ENCODE measurements around the gene CHCHD6.
A peak's percentile ranks its signal among the peaks of the same experiment; 100 is the strongest.

Gene CHCHD6

GRCh38 chr3:126766653-126767052, 62.6 kb downstream of the CHCHD6 start:
- Histone ChIP-seq H3K79me1 (ENCODE audit: low read depth, low read length) (no peaks in the 10 kb centered on the region), H3K18ac (ENCODE audit: low read length) (peak overlapping the region; percentile 80), H2BK120ac (ENCODE audit: low read depth, low read length) (no peak overlapping the region), H3K9me3 (replicated peaks in 1 of 2; ENCODE audit: control insufficient read depth in 2 of 2, insufficient read depth in 1 of 2, low read depth in 1 of 2, low read length in 2 of 2) (peaks cover 2 to 9% of the 10 kb centered on the region in 2 donors), H3K4me3 (ENCODE audit: low read length in 2 of 2) (peak overlapping the region in 1 of 2 donors; percentile 40), H3K4ac (ENCODE audit: low read length) (no peak overlapping the region), H4K8ac (ENCODE audit: low read depth, low read length) (no peak overlapping the region), H3K23ac (ENCODE audit: low read depth, low read length, poor library complexity) (no peak overlapping the region), H3K9ac (ENCODE audit: low read depth, low read length, poor library complexity) (no peak overlapping the region), H3K36me3 (replicated peaks in 1 of 2; ENCODE audit: control insufficient read depth in 2 of 2, insufficient read depth in 2 of 2, low read length in 2 of 2) (peaks cover 2 to 10% of the 10 kb centered on the region in 2 donors), H3K4me1 (ENCODE audit: control insufficient read depth in 2 of 2, insufficient read depth in 1 of 2, low read depth in 1 of 2, low read length in 2 of 2) (no peaks in the 10 kb centered on the region), H2BK12ac (ENCODE audit: low read length) (no peak overlapping the region), H2BK5ac (ENCODE audit: low read length) (no peak overlapping the region), H3K27ac (replicated peaks; ENCODE audit: low read length) (no peak overlapping the region), H4K91ac (ENCODE audit: low read depth, low read length, poor library complexity) (no peak overlapping the region), H2AFZ (ENCODE audit: low read length) (no peak overlapping the region), H3K27me3 (ENCODE audit: control insufficient read depth in 3 of 3, insufficient read depth in 3 of 3, low read depth in 1 of 3, low read length in 3 of 3) (no peaks in the 10 kb centered on the region), H3K4me2 (ENCODE audit: insufficient read depth, low read length, poor library complexity, severe bottlenecking) (no peak overlapping the region), H2AK5ac (ENCODE audit: low read depth, low read length) (no peak overlapping the region), H3K14ac (ENCODE audit: low read length) (no peak overlapping the region), H2BK15ac (ENCODE audit: low read length) (no peak overlapping the region)
- DNase-seq (ENCODE audit: low spot score), result no peak
- no CpG with 5 or more reads among the region's 7 CpGs for WGBS, 2 donors (ENCODE audit: extremely low coverage in 2 of 2, insufficient read length in 2 of 2, insufficient replicate concordance in 1 of 2)

DNA sequence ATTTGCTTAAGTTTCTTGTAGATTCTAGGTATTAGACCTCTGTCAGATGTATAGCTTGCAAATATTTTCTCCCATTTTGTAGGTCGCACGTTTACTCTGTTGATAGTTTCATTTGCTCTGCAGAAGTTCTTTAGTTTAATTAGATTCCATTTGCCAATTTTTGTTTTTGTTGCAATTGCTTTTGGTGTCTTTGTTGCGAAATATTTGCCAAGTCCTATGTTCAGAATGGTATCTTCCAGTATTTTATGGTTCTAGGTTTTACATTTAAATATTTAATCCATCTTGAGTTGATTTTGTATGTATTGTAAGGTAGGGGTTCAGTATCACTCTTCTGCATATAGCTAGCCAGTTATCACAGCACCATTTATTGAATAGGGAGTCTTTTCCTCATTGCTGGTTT, 64.9 kb downstream of the CHCHD6 start:
- Histone ChIP-seq H2BK120ac (ENCODE audit: low read depth, low read length) (no peak overlapping the region), H3K4me3 (ENCODE audit: low read length in 2 of 2) (no peak overlapping the region), H4K91ac (ENCODE audit: low read depth, low read length, poor library complexity) (no peak overlapping the region), H3K18ac (ENCODE audit: low read length) (no peak overlapping the region), H2BK5ac (ENCODE audit: low read length) (no peak overlapping the region), H3K4me2 (ENCODE audit: insufficient read depth, low read length, poor library complexity, severe bottlenecking) (no peak overlapping the region), H2AFZ (ENCODE audit: low read length) (no peak overlapping the region), H2BK15ac (ENCODE audit: low read length) (no peak overlapping the region), H3K4ac (ENCODE audit: low read length) (no peak overlapping the region), H3K4me1 (ENCODE audit: control insufficient read depth in 2 of 2, insufficient read depth in 1 of 2, low read depth in 1 of 2, low read length in 2 of 2) (no peaks in the 10 kb centered on the region), H2AK5ac (ENCODE audit: low read depth, low read length) (no peak overlapping the region), H4K8ac (ENCODE audit: low read depth, low read length) (no peak overlapping the region), H3K27me3 (ENCODE audit: control insufficient read depth in 3 of 3, insufficient read depth in 3 of 3, low read depth in 1 of 3, low read length in 3 of 3) (no peaks in the 10 kb centered on the region), H3K9me3 (replicated peaks in 1 of 2; ENCODE audit: control insufficient read depth in 2 of 2, insufficient read depth in 1 of 2, low read depth in 1 of 2, low read length in 2 of 2) (peaks cover 2 to 9% of the 10 kb centered on the region in 2 donors), H3K27ac (replicated peaks; ENCODE audit: low read length) (no peak overlapping the region), H3K23ac (ENCODE audit: low read depth, low read length, poor library complexity) (no peak overlapping the region), H3K9ac (ENCODE audit: low read depth, low read length, poor library complexity) (no peak overlapping the region), H3K36me3 (replicated peaks in 1 of 2; ENCODE audit: control insufficient read depth in 2 of 2, insufficient read depth in 2 of 2, low read length in 2 of 2) (peaks cover 2 to 10% of the 10 kb centered on the region in 2 donors), H3K14ac (ENCODE audit: low read length) (no peak overlapping the region), H3K79me1 (ENCODE audit: low read depth, low read length) (no peaks in the 10 kb centered on the region), H2BK12ac (ENCODE audit: low read length) (no peak overlapping the region)
- DNase-seq (ENCODE audit: low spot score), result no peak
- WGBS, 2 donors (ENCODE audit: extremely low coverage in 2 of 2, insufficient read length in 2 of 2, insufficient replicate concordance in 1 of 2), result no CpG with 5 or more reads among the region's 3 CpGs

DNA sequence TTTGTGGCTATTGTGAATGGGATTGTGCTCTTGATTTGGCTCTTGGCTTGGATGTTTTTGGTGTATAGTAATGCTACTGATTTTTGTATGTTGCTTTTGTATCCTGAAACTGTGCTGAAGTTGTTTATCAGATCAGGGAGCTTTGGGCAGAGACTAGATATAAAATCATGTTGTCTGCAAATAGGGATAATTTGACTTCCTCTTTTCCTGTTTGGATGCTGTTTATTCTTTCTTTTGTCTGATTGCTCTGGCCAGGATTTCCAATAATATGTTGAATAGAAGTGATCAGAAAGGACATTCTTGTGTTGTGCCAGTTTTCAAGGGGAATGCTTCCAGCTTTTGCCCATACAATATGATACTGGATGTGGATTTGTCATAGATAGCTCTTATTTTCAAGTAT, 66.1 kb downstream of the CHCHD6 start:
- no peak overlapping the region for H2AK5ac ChIP-seq (ENCODE audit: low read depth, low read length)

GRCh38 chr3:126773167-126773566, 69.1 kb downstream of the CHCHD6 start:
- H3K27me3 ChIP-seq (ENCODE audit: control insufficient read depth in 3 of 3, insufficient read depth in 3 of 3, low read depth in 1 of 3, low read length in 3 of 3), result no peaks in the 10 kb centered on the region
- no CpG with 5 or more reads among the region's 5 CpGs for WGBS, 2 donors (ENCODE audit: extremely low coverage in 2 of 2, insufficient read length in 2 of 2, insufficient replicate concordance in 1 of 2)

More for the DNA sequence above, 66.1 kb downstream of the CHCHD6 start:
- Histone ChIP-seq H3K4me2 (ENCODE audit: insufficient read depth, low read length, poor library complexity, severe bottlenecking) (no peak overlapping the region), H3K23ac (ENCODE audit: low read depth, low read length, poor library complexity) (no peak overlapping the region), H2BK12ac (ENCODE audit: low read length) (no peak overlapping the region), H4K91ac (ENCODE audit: low read depth, low read length, poor library complexity) (no peak overlapping the region), H3K36me3 (replicated peaks in 1 of 2; ENCODE audit: control insufficient read depth in 2 of 2, insufficient read depth in 2 of 2, low read length in 2 of 2) (peaks cover 2 to 10% of the 10 kb centered on the region in 2 donors), H3K14ac (ENCODE audit: low read length) (no peak overlapping the region), H3K27me3 (ENCODE audit: control insufficient read depth in 3 of 3, insufficient read depth in 3 of 3, low read depth in 1 of 3, low read length in 3 of 3) (no peaks in the 10 kb centered on the region), H2BK120ac (ENCODE audit: low read depth, low read length) (no peak overlapping the region), H2AFZ (ENCODE audit: low read length) (no peak overlapping the region), H3K4ac (ENCODE audit: low read length) (no peak overlapping the region), H3K9ac (ENCODE audit: low read depth, low read length, poor library complexity) (no peak overlapping the region), H3K18ac (ENCODE audit: low read length) (no peak overlapping the region), H3K9me3 (replicated peaks in 1 of 2; ENCODE audit: control insufficient read depth in 2 of 2, insufficient read depth in 1 of 2, low read depth in 1 of 2, low read length in 2 of 2) (peaks cover 2 to 9% of the 10 kb centered on the region in 2 donors), H3K4me3 (ENCODE audit: low read length in 2 of 2) (no peak overlapping the region), H4K8ac (ENCODE audit: low read depth, low read length) (no peak overlapping the region), H3K27ac (replicated peaks; ENCODE audit: low read length) (no peak overlapping the region), H2BK15ac (ENCODE audit: low read length) (no peak overlapping the region), H3K4me1 (ENCODE audit: control insufficient read depth in 2 of 2, insufficient read depth in 1 of 2, low read depth in 1 of 2, low read length in 2 of 2) (no peaks in the 10 kb centered on the region), H2BK5ac (ENCODE audit: low read length) (no peak overlapping the region), H3K79me1 (ENCODE audit: low read depth, low read length) (no peaks in the 10 kb centered on the region)
- DNase-seq (ENCODE audit: low spot score), result no peak

More at GRCh38 chr3:126773167-126773566, 69.1 kb downstream of the CHCHD6 start:
- Histone ChIP-seq H3K9ac (ENCODE audit: low read depth, low read length, poor library complexity) (no peak overlapping the region), H3K4me2 (ENCODE audit: insufficient read depth, low read length, poor library complexity, severe bottlenecking) (no peak overlapping the region), H3K18ac (ENCODE audit: low read length) (no peak overlapping the region), H3K27ac (replicated peaks; ENCODE audit: low read length) (no peak overlapping the region), H3K9me3 (replicated peaks in 1 of 2; ENCODE audit: control insufficient read depth in 2 of 2, insufficient read depth in 1 of 2, low read depth in 1 of 2, low read length in 2 of 2) (peaks cover 0 to 9% of the 10 kb centered on the region in 2 donors), H3K4me3 (ENCODE audit: low read length in 2 of 2) (no peak overlapping the region), H3K79me1 (ENCODE audit: low read depth, low read length) (no peaks in the 10 kb centered on the region), H3K4me1 (ENCODE audit: control insufficient read depth in 2 of 2, insufficient read depth in 1 of 2, low read depth in 1 of 2, low read length in 2 of 2) (peaks cover 0 to 3% of the 10 kb centered on the region in 2 donors), H2BK15ac (ENCODE audit: low read length) (no peak overlapping the region), H2BK5ac (ENCODE audit: low read length) (no peak overlapping the region), H3K14ac (ENCODE audit: low read length) (no peak overlapping the region), H2AFZ (ENCODE audit: low read length) (no peak overlapping the region), H2AK5ac (ENCODE audit: low read depth, low read length) (no peak overlapping the region), H2BK12ac (ENCODE audit: low read length) (no peak overlapping the region), H3K4ac (ENCODE audit: low read length) (no peak overlapping the region), H4K8ac (ENCODE audit: low read depth, low read length) (no peak overlapping the region), H3K36me3 (replicated peaks in 1 of 2; ENCODE audit: control insufficient read depth in 2 of 2, insufficient read depth in 2 of 2, low read length in 2 of 2) (no peaks in the 10 kb centered on the region), H3K23ac (ENCODE audit: low read depth, low read length, poor library complexity) (no peak overlapping the region), H4K91ac (ENCODE audit: low read depth, low read length, poor library complexity) (no peak overlapping the region), H2BK120ac (ENCODE audit: low read depth, low read length) (no peak overlapping the region)
- no peak for DNase-seq (ENCODE audit: low spot score)
